OCI-LY3 (cell line): ENCODE results near the gene SOX18.

Experiments used
- EZH2phosphoT487 ChIP-seq: fragments of 200-600 bp; shearing (Covaris generic); IDR thresholded peaks from 2 replicates; pipeline ENCODE4 v1.6.1; 2018; ENCODE audit warnings: antibody characterized with exemption, mixed run types, low read depth
- TF ChIP-seq, protein P1 (sequence below): fragments of 200-600, 300-600 bp; sonication (generic); IDR thresholded peaks from 2 replicates; pipeline ENCODE4 v1.5.1; 2014; ENCODE audit warnings: antibody characterized with exemption, low read length, low read depth

DNA sequence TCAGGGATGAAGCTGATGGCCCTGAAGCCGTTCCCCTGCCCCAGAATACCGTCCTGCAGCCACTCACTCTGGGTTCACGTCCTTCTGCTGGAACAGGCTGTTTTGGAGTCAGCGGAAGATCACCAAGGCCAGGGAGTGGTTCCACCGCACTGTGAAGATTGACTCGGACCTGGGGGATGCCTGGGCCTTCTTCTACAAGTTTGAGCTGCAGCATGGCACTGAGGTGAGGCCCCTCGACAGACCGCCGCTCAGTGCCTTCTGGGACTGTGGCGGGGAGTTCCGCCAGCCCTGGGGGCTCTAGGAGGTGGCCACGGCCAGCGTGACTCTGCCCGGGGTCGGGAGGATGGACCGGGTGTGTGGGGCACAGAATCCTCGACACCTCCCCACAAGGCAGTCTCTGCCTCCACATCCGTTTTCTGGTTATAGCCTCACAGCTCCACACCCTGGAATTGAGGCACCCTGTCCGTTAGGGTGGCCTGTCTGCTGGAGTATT is 17.6 kb downstream of the SOX18 start:
- TF ChIP-seq, protein P1, sequence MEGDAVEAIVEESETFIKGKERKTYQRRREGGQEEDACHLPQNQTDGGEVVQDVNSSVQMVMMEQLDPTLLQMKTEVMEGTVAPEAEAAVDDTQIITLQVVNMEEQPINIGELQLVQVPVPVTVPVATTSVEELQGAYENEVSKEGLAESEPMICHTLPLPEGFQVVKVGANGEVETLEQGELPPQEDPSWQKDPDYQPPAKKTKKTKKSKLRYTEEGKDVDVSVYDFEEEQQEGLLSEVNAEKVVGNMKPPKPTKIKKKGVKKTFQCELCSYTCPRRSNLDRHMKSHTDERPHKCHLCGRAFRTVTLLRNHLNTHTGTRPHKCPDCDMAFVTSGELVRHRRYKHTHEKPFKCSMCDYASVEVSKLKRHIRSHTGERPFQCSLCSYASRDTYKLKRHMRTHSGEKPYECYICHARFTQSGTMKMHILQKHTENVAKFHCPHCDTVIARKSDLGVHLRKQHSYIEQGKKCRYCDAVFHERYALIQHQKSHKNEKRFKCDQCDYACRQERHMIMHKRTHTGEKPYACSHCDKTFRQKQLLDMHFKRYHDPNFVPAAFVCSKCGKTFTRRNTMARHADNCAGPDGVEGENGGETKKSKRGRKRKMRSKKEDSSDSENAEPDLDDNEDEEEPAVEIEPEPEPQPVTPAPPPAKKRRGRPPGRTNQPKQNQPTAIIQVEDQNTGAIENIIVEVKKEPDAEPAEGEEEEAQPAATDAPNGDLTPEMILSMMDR, result no peak
- no peak for TF ChIP-seq EZH2phosphoT487
